Amniotic epithelial cell (primary cell): Measurements from ENCODE around the gene PICK1.
A peak's percentile ranks its signal among the peaks of the same experiment; 100 is the strongest.

Experiments used
- DNase-seq: peaks from one replicate; pipeline ENCODE4 v3.0.0-alpha.2; 2010; ENCODE audit warnings: low read depth

The PICK1 gene

GRCh38 chr22:38049812-38050619 lies 7.2 kb upstream of the PICK1 start:
- DNase-seq, result no peak

- no peak for DNase-seq
Measured at GRCh38 chr22:38050720-38051119, 6.5 kb upstream of the PICK1 start.

GRCh38 chr22:38051261-38051660 lies 5.9 kb upstream of the PICK1 start:
- DNase-seq, result no peak

- DNase-seq, result peak; percentile 44
Measured at GRCh38 chr22:38051900-38052862, 5.0 kb upstream of the PICK1 start.

- no peak for DNase-seq
Measured at GRCh38 chr22:38062791-38063190, 5.6 kb downstream of the PICK1 start.

- no peak for DNase-seq
Measured at GRCh38 chr22:38065539-38065938, 8.3 kb downstream of the PICK1 start.

- DNase-seq, result no peak
Measured at GRCh38 chr22:38066381-38067027, 9.3 kb downstream of the PICK1 start.

- no peak for DNase-seq
Measured at GRCh38 chr22:38067028-38067415, 9.8 kb downstream of the PICK1 start.

GRCh38 chr22:38067761-38068360 lies 10.7 kb downstream of the PICK1 start:
- no peak for DNase-seq

- no peak for DNase-seq
Measured at GRCh38 chr22:38068641-38069371, 11.6 kb downstream of the PICK1 start.

GRCh38 chr22:38069372-38070249 lies 12.4 kb downstream of the PICK1 start:
- DNase-seq, result peak; percentile 9

GRCh38 chr22:38070250-38070921 lies 13.2 kb downstream of the PICK1 start:
- DNase-seq, result no peak

GRCh38 chr22:38071421-38072321 lies 14.5 kb downstream of the PICK1 start:
- DNase-seq, result no peak

- no peak for DNase-seq
Measured at GRCh38 chr22:38072322-38073149, 15.3 kb downstream of the PICK1 start.

- DNase-seq, result no peak
Measured at GRCh38 chr22:38073150-38074130, 16.2 kb downstream of the PICK1 start.
